ENCODE data around the gene RNF149. TPM values are rescaled to one million over a fixed set of nuclear protein-coding genes. Genes with fewer than 3 reads are reported as not detected.

Gene RNF149
- total and polyA plus RNA-seq, 2 donors (not counting 3 experiments of a cell fraction or from before 2014, with no cell fraction given): 31.3 to 66.6 TPM

DNA sequence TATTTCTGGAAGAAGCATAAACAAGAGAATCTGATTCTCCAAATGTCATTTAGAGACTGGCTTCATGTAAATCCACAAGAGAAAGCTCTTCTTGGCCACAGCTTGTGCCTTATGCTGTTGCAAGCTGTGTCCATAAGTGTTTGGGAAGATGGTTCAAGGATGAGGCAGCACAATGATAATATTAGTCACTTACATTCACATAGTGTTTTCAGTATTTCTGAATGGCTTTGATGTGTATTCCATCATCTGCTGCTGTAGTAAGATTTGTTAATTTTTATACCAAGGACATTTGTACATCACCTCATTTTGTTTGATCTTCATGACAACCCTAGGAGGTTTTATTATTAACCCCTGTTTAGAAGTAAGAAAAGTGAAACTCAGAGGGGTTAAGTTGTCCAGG, 48.9 kb upstream of the RNF149 start:
- no peaks in the 10 kb centered on the region for H3K9me3 ChIP-seq (replicated peaks; ENCODE audit: control insufficient read depth, insufficient read depth, low read length)
- no peaks in the 10 kb centered on the region for H4K20me1 ChIP-seq (replicated peaks; ENCODE audit: control insufficient read depth, extremely low read depth, insufficient read depth, low read length)
- no peak overlapping the region for H3K27ac ChIP-seq (ENCODE audit: insufficient read depth, low read depth, low read length)
- ChIA-PET CTCF (interaction anchor here (2.0 kb wide), 1 partner anchor 15 kb away, joined by 15 read pairs; no protein-coding TSS in a partner anchor), POLR2A (no interaction called here)
- peaks cover 5 to 8% of the 10 kb centered on the region in 2 experiments for H3K27me3 ChIP-seq (ENCODE audit: control insufficient read depth in 2 of 2, insufficient read depth in 2 of 2, low read length in 2 of 2)
- FAIRE-seq: no peak
- no TSS peak for BruUV-seq (replicated peaks)
- intact Hi-C loops (cut with micrococcal nuclease): no loop called here
- no peak overlapping the region for H2AFZ ChIP-seq (ENCODE audit: low read depth, low read length)
- no peak for TF ChIP-seq CTCF (IDR thresholded peaks at IDR 0.05; ENCODE audit: extremely low read depth in 1 of 2, insufficient read depth in 1 of 2, low read depth in 1 of 2, low read length in 2 of 2)
- TF ChIP-seq MYC (IDR thresholded peaks at IDR 0.05; ENCODE audit: low read depth, low read length): no peak
- TF ChIP-seq GATA2 (IDR thresholded peaks at IDR 0.05; ENCODE audit: insufficient read depth, insufficient read length, low read depth, low read length): no peak
- no peak for TF ChIP-seq FOS (IDR thresholded peaks at IDR 0.05; ENCODE audit: borderline replicate concordance, insufficient read depth, low read length)
- TF ChIP-seq EZH2 (IDR thresholded peaks at IDR 0.05; ENCODE audit: borderline replicate concordance, low read depth, low read length, severe bottlenecking): no peak
- TF ChIP-seq, protein P1, sequence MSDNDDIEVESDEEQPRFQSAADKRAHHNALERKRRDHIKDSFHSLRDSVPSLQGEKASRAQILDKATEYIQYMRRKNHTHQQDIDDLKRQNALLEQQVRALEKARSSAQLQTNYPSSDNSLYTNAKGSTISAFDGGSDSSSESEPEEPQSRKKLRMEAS (IDR thresholded peaks at IDR 0.05; ENCODE audit: insufficient read depth, insufficient read length): no peak
- no peak for TF ChIP-seq POLR2A (IDR thresholded peaks at IDR 0.05; ENCODE audit: low read depth, low read length)
- TF ChIP-seq JUN (IDR thresholded peaks at IDR 0.05; ENCODE audit: borderline replicate concordance, insufficient read depth, insufficient read length, low read depth): no peak
- TF ChIP-seq POLR2AphosphoS5 (IDR thresholded peaks at IDR 0.05; ENCODE audit: insufficient read depth, low read depth, low read length): no peak
- no peak overlapping the region for H3K4me2 ChIP-seq (ENCODE audit: insufficient read depth, low read length)
- H3K79me2 ChIP-seq (ENCODE audit: control insufficient read depth, insufficient read depth, low read length): no peaks in the 10 kb centered on the region
- H3K36me3 ChIP-seq (ENCODE audit: control insufficient read depth in 2 of 2, extremely low read depth in 1 of 2, insufficient read depth in 2 of 2, low read length in 2 of 2): no peaks in the 10 kb centered on the region
- dilution Hi-C loops (cut with MboI; ENCODE audit: extremely low pct_ligation_motif_present, low sequenced_read_pairs): no loop called here
- H3K9me1 ChIP-seq (replicated peaks; ENCODE audit: control insufficient read depth, extremely low read depth, insufficient read depth, low read length): no peaks in the 10 kb centered on the region
- no peak overlapping the region for H3K9ac ChIP-seq (replicated peaks; ENCODE audit: extremely low read depth, insufficient read depth, low read length)
- DNase-seq (ENCODE audit: low read depth, low spot score): no peak
- H3K4me3 ChIP-seq (replicated peaks in 1 of 3; ENCODE audit: insufficient read depth in 1 of 3, low read depth in 1 of 3, low read length in 3 of 3): no peak overlapping the region
- H3K4me1 ChIP-seq (ENCODE audit: control insufficient read depth, extremely low read depth, insufficient read depth, low read length): no peaks in the 10 kb centered on the region

All from endothelial cell of umbilical vein (primary cell).